DMS53 treated with DMSO at 0.1 percent for 48 hours (cell line): ENCODE results near the gene DDN.

Experiments
- DNase-seq: peaks from one replicate; lab custom pipeline; 2025; ENCODE audit not compliant: unreplicated experiment; lab: John Stamatoyannopoulos, UW

DDN gene

GRCh38 chr12:48969160-48969771 lies 29.9 kb downstream of the DDN start:
- no peak for DNase-seq

DNA sequence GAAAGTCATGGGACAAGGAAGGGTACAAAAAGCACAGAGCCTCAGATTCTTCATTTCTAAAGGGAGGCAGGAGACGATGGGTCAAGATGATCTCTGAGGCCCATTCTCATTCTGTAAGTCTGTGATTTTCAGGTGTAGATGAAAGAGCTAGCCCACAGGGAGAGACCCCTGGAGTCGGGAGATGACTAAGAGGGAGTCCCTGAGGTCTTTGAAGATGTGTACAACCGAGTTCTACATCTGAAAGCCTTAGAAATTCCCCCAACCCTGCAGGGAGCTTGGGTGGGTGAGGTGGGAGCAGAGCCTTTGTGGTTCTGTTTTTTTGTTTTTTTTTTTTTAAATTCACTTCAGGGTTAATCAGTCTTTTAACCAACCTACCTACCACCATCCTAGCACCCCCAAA lies 30.7 kb downstream of the DDN start:
- DNase-seq = no peak

DNA sequence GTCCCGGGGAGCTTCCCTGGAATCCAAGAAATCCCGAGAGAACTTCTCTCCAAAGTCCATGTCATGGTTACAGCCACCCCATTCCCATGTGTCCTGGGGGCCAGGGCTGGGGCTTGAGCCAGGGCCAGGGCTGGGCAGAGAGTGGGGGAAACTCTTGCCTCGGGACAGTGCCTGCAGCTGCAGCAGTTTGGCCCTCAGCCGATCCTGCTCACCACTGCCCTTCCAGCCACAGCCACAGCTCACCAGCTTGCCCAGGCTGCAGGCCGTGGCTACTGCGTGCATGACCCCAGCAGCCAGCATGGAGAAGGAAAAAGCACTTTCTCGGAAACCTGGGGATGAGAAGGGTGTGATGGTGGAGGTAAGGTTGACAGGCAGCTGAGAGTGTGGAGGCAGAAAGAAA lies 31.2 kb downstream of the DDN start:
- DNase-seq = no peak

DNA sequence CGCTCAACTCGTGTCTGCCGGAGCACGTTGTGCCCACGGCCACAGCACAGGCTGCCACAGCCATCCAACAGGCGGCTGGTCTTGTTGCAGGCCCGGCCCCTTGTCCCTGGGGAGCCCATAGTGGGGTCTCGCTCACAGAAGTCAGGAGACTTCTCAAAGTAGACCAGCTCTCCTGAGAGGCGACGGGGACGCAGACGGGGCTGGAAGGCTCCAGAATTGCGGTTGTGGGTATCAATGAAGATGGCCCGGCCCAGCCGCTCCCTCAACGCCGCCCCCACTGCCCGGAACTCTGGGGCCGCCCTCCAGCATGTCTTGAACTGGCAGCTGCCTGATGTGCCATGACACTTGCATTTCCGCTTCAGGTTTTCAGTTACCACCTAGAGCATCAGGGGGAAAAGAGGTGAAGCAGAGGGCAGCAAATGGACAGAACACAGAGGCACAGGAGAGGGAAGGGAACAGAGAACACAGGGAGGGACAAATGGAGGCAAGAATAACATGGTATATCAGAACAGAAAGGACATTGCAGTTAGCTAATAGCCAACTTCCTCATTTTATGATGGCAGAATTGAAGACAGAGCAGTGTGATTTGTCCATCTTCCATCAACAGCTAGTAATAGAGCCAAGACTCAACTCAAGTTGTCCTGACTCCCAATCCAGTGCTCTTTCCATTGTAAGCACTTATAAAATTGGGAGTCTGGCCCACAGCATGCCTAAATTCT lies 32.8 kb downstream of the DDN start:
- DNase-seq = no peak

DNA sequence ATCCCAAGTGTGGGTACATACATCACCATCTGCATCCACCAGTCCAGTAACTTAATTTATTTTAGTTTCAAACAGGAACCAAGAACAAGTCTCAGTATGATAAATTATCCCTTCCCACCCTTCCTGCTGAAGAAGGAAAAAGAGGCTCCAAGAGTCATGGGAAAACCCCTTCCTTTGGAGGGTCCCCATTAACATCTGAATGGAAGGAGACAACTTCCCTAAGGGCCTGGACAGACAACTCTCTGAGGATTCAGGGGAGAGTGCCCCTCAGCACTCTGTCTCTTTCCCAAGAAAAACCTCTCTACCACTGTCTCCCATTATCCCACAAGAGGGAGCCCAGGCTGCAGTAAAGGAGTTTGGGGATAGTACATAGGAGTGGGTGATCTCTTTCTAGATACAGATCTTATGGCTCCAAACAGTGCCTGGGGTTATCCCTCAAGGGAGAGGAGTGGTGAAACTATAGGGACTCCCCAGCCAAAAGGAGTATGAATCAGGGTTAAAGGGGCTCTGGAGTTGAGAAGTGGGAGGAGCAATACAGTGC lies 33.8 kb downstream of the DDN start:
- no peak for DNase-seq

DNA sequence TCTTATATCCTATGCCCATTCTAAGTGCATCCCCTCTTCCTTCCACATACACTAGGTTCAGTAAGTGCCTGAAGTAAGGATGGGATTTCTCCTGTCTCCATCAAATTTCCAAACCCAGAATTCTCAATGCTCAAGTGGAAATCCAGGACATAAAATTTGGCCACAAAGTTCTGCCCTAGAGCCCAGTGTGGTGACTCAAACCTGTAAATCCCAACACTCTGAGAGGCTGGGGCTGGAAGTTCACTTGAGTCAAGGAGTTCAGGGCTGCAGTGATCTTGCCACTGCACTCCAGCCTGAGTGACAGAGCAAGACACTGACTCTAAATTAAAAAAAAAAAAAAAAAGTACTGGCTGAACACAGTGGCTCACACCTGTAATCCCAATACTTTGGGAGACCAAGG lies 37.4 kb downstream of the DDN start:
- DNase-seq = no peak

DNA sequence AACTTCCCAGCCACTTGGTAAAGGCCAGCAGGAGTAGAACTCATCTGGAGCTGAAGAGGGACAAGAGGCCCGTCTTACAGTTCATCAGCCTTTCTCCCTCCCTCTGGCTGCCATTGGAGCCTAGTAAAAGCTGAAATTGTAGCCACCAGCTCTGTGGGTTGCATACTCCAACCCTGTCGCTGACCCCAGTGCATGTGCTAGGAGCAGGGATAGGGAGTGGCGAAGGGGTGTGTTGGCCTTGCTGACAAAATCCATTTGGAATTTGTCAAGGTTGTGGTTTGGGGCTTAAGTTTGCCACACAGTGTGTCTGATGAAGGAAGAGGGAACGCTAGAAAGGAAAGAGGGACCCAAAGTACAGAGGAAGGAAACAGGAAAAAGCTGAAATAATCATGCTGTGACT lies 37.8 kb downstream of the DDN start:
- DNase-seq = no peak

DNA sequence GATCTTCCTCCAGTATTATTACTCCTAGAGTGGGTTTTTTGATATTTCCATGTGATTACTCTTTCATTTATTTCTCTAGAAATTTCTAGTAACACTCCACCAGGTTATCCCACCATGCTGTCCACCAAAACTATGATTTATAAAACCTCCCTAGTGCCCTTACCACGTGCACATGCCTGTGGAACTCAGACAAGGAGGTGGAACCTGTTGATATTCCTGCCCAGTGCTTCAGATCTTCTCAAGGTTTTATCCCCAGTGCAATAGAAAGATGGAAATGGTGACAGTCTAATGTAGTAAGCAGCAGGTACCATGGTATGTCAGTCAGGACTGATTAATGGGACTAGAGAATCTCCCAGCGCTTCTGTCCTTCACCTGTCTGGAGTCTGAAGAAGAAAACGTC lies 38.3 kb downstream of the DDN start:
- no peak for DNase-seq

GRCh38 chr12:48958049-48958388 lies 41.2 kb downstream of the DDN start:
- no peak for DNase-seq

- DNase-seq = peak; percentile 83
Measured at GRCh38 chr12:48957141-48958048, 41.8 kb downstream of the DDN start, which contains the start of gene ARF3. TSS of gene ARF3 (minus strand) at chr12:48957487. CDS start at chr12:48941095, 16,392 bp downstream.

- peak; percentile 47 for DNase-seq
Measured at GRCh38 chr12:48956279-48957140, 42.7 kb downstream of the DDN start.

DNA sequence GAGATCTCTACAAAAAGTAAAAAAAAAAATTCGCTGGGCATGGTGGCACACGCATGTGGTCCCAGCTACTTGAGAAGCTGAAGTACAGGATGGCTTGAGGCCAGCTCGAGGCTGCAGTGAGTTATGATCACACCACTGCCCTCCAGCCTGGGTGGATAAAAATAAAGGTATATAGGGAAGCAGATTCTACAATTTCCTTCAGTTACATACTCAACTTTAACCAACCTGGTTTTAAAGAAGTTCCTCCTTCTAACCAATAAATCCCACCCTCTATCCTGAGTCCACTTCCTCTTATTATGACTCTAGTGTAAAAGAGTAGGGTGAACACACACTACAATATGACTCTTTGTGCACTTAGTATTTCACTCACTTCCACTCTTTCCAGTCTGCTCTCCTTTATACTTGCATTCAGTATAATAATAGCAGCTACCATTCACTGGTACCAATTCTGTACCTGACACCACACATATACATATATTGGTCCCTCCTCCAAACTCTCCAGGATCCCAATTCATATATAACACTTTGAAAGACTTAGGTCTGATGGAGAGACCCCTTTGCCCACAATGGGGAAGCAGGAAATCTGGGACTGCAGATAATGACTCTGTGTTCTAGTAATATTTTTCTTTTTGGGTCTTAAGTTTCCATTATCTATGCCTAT lies 44.2 kb downstream of the DDN start:
- DNase-seq = no peak

- no peak for DNase-seq
Measured at GRCh38 chr12:48954061-48954460, 45.1 kb downstream of the DDN start.

DNA sequence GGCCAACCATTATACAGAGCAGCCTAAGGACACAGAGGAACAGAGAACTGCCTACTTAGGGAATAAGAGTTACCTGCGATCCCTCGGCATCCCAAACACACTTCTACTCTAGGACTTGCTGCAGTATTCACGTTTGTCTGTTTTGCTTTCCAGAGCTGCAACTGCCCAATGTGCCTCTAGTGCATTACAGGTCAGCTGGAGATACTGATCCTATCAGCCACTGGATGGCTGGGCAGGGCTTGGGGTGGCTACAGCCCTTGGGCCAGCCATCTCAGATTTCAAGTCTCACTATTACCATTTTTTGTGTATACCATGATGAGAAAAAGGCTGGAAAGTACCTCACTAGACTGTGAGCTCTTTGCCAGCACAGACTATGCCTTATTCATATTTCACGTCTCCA lies 46.5 kb downstream of the DDN start:
- no peak for DNase-seq

DNA sequence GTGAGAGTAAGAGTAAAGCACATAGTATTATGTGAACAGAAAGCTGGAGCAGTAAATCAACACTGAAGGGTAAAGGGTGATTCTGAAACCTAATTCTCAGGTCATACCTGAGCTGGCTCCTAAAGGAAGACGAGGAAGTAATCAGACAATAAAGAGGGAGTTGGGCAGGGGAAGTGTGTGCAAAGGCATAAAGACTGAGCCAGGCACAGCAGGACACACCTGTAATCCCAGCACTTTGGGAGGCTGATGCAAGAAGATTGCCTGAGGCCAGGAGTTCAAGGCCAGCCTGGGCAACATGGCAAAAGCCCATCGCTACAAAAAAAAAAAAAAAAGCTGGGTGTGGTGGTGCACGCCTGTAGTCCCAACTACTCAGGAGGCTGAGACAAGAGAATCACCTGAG lies 51.4 kb downstream of the DDN start:
- no peak for DNase-seq

- DNase-seq = no peak
Measured at GRCh38 chr12:48946943-48947342, 52.2 kb downstream of the DDN start.

DNA sequence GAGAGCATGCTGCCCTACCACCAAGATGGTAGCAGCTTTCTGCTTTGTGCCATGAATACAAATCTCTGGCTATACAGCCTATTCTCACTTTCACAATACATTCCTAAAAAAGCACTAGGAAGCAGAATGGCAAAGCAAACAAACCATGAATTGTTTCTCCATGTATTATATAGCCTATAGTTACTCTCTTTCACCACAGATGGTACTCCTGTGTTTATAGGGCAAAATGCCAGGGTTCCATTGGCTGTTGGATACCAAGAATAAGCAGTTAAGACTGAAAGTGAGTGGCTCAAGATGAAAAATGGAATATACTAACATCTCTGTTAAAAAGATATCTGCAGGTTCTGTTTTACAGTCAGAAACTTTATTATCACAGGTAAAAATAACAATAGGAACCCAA lies 53.0 kb downstream of the DDN start:
- DNase-seq = no peak
